Upper lobe of right lung (tissue), 1 donor: Measurements from ENCODE around the gene DPP10. TPM values are rescaled to one million over a fixed set of nuclear protein-coding genes. Genes with fewer than 3 reads are reported as not detected.

ENCODE experiments used
- ATAC-seq: fragments of 200-7000 bp; cut with Tn5 transposase; one replicate; pipeline ENCODE4 v1.9.1; 2020; ENCODE audit warnings: mild to moderate bottlenecking, moderate library complexity
- DNase-seq: peaks from one replicate; pipeline ENCODE4 v3.0.0-alpha.2; 2020
- H3K27ac ChIP-seq: fragments of 200-600 bp; one replicate; pipeline ENCODE4 v1.8.0; 2022
- H3K27me3 ChIP-seq: fragments of 200-600 bp; one replicate; pipeline ENCODE4 v1.8.0; 2022; ENCODE audit warnings: mild to moderate bottlenecking
- H3K36me3 ChIP-seq: fragments of 200-600 bp; one replicate; pipeline ENCODE4 v1.8.0; 2022
- H3K4me1 ChIP-seq: fragments of 200-600 bp; one replicate; pipeline ENCODE4 v1.8.0; 2022
- H3K4me3 ChIP-seq: fragments of 200-600 bp; one replicate; pipeline ENCODE4 v1.8.0; 2022; ENCODE audit warnings: mild to moderate bottlenecking
- H3K9me3 ChIP-seq: fragments of 200-600 bp; one replicate; pipeline ENCODE4 v1.8.0; 2022
- intact Hi-C: fragments of 100-400 bp; cut with DNase I; formaldehyde crosslinking; loops from one replicate; pipeline ENCODE4 v1.11.0; 2022
- total RNA-seq: library from RNA; stranded (reverse); fragmentation: NEBNext Ultra II Directional; extraction: Animal tissue kit (Norgen Biotek cat#: 25700); gene quantifications from one replicate; pipeline ENCODE4 v1.2.1, GENCODE V29; 2021
- TF ChIP-seq, protein P1 (sequence below): fragments of 200-600 bp; IDR thresholded peaks from one replicate; pipeline ENCODE4 v1.8.0; 2022; ENCODE audit warnings: antibody characterized with exemption
- donor health status: DM: no; HTN: yes; CAD: no; lungs with severe emphysema.

DPP10 gene
- total RNA-seq, 1 donor from 2014 or later = 1.0 TPM

DNA sequence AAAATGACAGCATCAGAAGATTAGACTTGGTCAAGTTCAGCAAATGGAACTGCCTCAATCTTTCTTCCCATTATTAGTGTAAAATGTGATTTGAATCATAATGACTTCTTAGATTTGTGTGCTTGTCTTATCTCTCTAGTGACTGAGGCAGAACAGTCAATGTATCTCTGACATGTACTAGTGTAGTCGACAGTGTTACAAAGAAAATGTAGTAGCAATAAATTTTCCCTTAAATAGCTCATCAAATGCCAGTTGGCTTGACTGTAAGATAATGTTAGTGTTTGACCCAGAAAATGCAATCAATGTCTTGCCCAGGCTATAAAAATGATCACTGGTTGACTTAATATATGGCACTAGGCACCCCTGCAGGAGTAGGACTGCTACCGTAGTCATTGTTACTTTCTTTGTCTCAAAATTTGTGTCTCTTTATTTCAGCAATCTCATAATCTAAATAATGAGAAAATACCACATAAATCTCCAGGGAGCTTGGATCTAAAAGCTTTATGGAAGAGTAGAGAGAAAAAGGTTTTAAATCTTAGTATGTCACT is 1336.7 kb downstream of the DPP10 start:
- H3K4me1 ChIP-seq = no peaks in the 10 kb centered on the region
- TF ChIP-seq, protein P1, sequence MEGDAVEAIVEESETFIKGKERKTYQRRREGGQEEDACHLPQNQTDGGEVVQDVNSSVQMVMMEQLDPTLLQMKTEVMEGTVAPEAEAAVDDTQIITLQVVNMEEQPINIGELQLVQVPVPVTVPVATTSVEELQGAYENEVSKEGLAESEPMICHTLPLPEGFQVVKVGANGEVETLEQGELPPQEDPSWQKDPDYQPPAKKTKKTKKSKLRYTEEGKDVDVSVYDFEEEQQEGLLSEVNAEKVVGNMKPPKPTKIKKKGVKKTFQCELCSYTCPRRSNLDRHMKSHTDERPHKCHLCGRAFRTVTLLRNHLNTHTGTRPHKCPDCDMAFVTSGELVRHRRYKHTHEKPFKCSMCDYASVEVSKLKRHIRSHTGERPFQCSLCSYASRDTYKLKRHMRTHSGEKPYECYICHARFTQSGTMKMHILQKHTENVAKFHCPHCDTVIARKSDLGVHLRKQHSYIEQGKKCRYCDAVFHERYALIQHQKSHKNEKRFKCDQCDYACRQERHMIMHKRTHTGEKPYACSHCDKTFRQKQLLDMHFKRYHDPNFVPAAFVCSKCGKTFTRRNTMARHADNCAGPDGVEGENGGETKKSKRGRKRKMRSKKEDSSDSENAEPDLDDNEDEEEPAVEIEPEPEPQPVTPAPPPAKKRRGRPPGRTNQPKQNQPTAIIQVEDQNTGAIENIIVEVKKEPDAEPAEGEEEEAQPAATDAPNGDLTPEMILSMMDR = no peak
- no peaks in the 10 kb centered on the region for H3K27me3 ChIP-seq
- no peaks in the 10 kb centered on the region for H3K9me3 ChIP-seq
- no peak overlapping the region for H3K27ac ChIP-seq
- DNase-seq (no peak), ATAC-seq (no peak)
- H3K36me3 ChIP-seq = no peaks in the 10 kb centered on the region
- intact Hi-C loops = no loop called here
- H3K4me3 ChIP-seq = no peak overlapping the region

DNA sequence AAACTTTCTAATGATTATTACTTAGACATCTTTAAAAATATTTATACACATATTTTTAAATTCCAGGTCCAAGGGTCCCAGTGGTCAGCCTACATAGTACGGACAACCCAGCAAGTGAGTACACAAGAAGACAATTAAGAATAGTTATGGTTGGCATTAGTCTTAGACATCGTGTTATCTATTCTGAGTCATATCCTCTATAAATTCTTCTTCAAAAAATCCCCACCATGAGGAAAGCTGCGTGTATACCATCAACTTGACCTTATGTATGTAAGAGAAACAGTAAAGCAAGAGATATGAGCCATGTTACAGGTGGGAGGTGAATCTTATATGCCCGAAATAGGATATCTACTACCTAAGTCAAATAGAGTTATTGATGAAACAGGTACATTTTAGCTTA is 1339.8 kb downstream of the DPP10 start:
- DNase-seq (no peak), ATAC-seq (no peak)
- intact Hi-C loops = no loop called here
- Histone ChIP-seq H3K9me3 (no peaks in the 10 kb centered on the region), H3K27ac (no peak overlapping the region), H3K4me1 (no peaks in the 10 kb centered on the region), H3K4me3 (no peak overlapping the region), H3K36me3 (no peaks in the 10 kb centered on the region), H3K27me3 (no peaks in the 10 kb centered on the region)
- TF ChIP-seq, protein P1 = no peak

DNA sequence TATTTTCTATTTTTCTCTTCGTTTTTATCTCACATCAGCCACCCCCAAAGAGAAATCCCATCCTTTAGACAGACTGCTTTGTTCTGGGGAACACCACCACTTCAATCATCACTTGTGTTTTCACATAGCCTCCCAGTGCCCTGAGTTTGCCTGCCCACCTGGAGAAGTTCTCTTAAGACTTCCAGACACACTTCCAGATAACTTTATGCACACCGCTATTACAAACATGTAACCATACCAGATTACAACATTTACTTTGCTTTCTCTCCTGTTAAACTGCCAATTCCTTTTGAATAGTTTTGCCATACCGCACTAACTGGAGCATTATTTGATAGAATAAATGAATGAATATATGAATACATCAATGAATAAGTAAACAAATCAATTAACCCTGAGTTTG is 1353.6 kb downstream of the DPP10 start:
- intact Hi-C loops = no loop called here
- no peak overlapping the region for H3K27ac ChIP-seq
- H3K4me3 ChIP-seq = no peak overlapping the region
- no peaks in the 10 kb centered on the region for H3K4me1 ChIP-seq
- ATAC-seq (no peak), DNase-seq (no peak)
- no peaks in the 10 kb centered on the region for H3K27me3 ChIP-seq
- H3K36me3 ChIP-seq = no peaks in the 10 kb centered on the region
- TF ChIP-seq, protein P1 = no peak
- H3K9me3 ChIP-seq = no peaks in the 10 kb centered on the region

DNA sequence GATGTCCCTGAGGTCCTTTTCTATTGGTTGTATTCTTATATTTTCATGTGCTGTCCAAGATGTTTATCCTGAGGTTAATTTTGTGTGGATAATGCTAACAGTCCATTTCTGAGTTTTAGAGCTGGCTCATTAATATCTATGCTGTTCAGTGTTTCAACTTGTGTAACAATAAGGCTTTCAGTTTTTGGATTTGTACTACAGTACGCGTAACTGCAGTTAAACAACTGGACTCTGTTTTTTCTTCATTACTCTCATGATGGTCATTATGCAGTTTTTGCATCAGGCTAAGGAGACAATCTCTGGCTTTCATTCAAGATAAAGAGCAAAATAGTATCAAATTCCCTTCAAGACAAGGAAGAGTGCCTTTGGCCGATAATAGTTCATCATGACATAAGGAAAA is 1364.8 kb downstream of the DPP10 start:
- H3K27ac ChIP-seq = no peak overlapping the region
- no peaks in the 10 kb centered on the region for H3K9me3 ChIP-seq
- no peaks in the 10 kb centered on the region for H3K27me3 ChIP-seq
- H3K36me3 ChIP-seq = no peaks in the 10 kb centered on the region
- TF ChIP-seq, protein P1 = no peak
- no peaks in the 10 kb centered on the region for H3K4me1 ChIP-seq
- ATAC-seq = no peak
- no peak for DNase-seq
- no peak overlapping the region for H3K4me3 ChIP-seq
- intact Hi-C loops = no loop called here

DNA sequence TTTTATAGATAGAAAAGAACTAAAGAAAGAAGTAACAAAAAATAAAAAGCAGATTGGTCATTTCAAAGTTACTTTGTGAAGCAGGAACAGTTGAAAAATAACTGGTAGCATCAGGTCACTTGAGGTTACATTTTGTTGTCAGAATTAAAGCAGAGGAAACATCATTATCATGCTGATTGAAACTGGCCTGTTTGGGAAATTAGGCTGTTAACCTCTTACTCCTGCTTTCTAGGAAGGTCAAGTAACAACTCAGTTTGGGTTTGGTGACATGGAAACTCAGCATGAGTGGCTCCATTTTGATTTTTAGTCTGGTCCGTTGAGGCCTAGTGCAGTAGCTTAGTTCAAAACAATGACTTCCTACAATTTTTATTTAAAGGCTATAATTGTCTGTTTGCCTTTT is 1383.5 kb downstream of the DPP10 start:
- H3K36me3 ChIP-seq = no peaks in the 10 kb centered on the region
- no peak overlapping the region for H3K27ac ChIP-seq
- TF ChIP-seq, protein P1 = no peak
- intact Hi-C loops = no loop called here
- DNase-seq = no peak
- no peaks in the 10 kb centered on the region for H3K4me1 ChIP-seq
- H3K4me3 ChIP-seq = no peak overlapping the region
- H3K27me3 ChIP-seq = no peaks in the 10 kb centered on the region
- no peak for ATAC-seq
- H3K9me3 ChIP-seq = no peaks in the 10 kb centered on the region

DNA sequence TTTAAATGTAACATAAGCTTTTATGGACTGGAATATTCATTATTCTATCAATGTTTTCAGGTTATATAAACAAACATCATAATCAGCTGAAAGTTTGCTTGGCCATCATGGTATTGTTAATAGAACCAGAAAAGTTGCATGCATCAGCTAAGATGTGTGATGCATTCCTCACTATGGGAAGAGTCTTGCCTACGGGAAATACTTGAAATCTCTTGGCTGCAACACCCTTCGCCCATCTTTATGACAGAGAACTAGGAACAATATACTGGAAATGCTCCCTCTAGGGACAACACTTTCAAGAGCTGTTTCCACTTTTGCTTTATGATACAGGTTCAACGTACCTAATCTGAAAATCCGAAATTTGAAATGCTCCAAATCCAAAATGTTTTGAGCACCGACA is 1390.8 kb downstream of the DPP10 start:
- DNase-seq (no peak), ATAC-seq (no peak)
- H3K27ac ChIP-seq = no peak overlapping the region

More for the DNA sequence above, 1390.8 kb downstream of the DPP10 start:
- Histone ChIP-seq H3K27me3 (no peaks in the 10 kb centered on the region), H3K9me3 (no peaks in the 10 kb centered on the region), H3K36me3 (no peaks in the 10 kb centered on the region), H3K4me3 (no peak overlapping the region), H3K4me1 (no peaks in the 10 kb centered on the region)
- TF ChIP-seq, protein P1 = no peak
- intact Hi-C loops = no loop called here
